Epithelial cell of proximal tubule (primary cell): Measurements from ENCODE around the gene ACTG1. TPM values are rescaled to one million over a fixed set of nuclear protein-coding genes. Genes with fewer than 3 reads are reported as not detected.

ENCODE experiments used
- DNase-seq: peaks from one replicate; pipeline ENCODE4 v3.0.0-alpha.2; 2011; ENCODE audit warnings: low read depth
- H3K4me3 ChIP-seq: 2 replicates; pipeline ENCODE4 v1.5.1; 2011; ENCODE audit warnings: low read depth, mild to moderate bottlenecking, low read length
- CTCF ChIP-seq: conservative IDR thresholded peaks from 2 replicates; pipeline ENCODE4 v1.5.1; 2012; ENCODE audit warnings: low read depth, mild to moderate bottlenecking, low read length
- total RNA-seq: library from RNA; depleted of rRNA; stranded (reverse); fragments of >200 nt; gene quantifications from 2 replicates; pipeline ENCODE4 v1.2.3, GENCODE V29; 2015

The ACTG1 gene
- total RNA-seq, 1 donor from 2014 or later = 8,322 TPM

DNA sequence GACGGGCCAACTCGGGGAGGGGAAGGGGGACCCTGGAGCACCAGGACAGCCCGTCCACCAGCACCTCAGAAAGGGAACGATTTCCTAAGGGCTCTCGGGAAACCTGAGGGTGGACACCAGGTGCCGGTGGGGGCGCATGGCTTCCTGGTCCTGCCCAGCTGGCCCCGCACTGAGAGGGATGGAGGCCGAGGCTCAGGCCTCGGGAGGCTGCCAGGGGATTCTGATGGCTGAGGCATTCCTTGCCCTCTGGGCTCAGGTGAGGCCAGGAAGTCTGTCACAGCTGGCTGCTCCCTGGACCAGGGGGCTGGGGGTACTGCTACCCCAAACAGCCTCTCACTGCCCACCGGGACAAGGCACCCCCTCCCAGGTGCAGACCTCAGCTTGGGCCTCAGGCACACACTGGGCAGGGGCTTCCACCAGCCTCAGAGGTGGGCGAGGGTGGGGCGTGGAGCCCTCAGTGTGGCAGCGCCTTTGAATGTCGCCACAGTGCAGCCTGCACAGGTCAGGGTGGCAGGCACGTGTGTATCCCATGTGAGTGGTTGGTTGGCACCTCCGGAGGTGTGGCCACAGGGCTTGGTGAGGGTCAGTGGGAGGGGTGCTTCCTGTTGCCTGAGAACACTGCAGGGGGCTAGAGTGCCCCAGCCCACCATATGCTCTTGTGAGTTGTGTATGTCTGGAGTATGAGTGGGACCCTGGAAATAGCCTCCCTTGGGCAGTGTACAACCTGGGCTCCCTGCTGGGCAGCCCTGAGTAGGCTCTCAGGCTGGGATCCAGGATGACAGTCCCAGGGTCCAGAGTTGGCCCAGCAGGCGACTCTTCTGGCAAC is 11.7 kb upstream of the ACTG1 start:
- DNase-seq = no peak
- H3K4me3 ChIP-seq = no peak overlapping the region
- TF ChIP-seq CTCF = no peak

DNA sequence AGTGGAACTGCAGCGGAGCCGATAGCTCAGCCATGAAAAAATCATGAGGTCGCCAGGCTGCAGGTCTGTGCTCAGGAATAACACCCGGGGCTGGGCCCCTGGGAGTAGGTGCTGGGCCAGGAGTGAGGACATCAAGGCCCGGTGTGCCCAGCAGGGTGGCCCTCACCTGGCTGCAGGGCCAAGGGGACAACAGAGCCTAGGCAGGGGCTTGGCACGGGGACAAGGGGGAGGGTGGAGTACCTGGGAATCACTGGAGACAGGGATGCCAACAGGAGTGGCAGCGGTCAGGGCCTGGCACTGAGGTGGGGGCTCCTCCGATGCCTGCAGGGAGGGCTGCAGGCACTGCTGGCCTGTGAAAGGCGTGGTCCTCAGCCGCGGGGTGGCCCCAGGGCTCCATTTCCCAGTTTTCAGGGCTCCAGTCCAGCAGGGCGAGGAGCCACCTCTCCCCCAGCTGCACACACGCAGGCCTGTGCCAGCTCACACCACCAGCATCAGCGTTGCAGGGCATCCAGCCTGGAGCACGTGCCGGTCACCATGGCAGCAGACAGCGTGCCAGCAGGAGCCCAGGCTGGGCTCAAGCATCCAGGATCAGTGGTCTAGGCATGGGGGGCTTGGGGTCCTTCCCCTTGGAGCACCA is 10.9 kb upstream of the ACTG1 start:
- peak overlapping the region; percentile 26 for H3K4me3 ChIP-seq
- no peak for TF ChIP-seq CTCF
- DNase-seq = no peak

DNA sequence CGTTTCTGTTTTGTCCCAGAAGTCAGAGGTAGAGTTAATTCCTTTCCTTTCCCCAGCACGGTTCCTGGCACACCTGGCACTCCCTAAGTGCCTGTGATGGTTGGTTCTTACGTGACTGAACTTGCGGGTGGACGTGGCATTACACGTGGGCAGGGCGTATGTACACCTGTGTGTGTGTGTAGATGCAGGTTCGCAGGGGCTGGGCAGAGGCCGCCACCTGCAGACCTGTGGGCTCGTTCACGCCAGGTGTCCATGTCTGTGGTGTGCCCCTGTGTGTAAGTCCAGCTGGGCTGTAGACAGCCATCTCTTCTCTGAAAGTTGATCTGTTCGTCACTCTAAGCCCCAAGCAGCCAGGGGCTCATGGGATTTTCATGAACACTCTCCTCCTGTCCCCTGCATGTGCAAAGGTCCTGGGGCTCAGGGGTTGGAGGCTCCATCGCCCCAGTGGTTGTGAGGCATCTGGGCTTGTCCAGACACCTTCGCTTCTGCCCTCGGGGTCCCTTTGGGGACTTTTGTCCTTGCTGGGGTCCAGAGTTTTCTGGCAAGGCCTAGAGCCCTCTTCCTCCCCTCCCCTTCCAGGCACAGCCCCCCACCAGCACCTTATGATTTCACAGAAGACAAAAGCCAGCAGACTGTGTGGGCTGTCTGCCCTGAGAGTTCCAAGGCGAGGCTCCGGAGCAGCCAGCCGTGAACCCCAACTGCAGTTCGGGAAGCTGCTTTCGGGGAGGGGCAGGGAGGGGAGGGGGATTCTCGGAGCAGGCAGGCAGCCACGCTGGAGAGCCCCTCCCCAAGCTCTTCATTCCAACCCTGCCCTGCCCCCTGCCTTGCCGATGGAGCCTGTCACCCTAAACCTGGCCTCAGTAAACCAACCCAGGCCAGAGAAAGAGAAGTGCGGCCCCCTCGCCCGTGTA is 10.1 kb upstream of the ACTG1 start:
- DNase-seq = no peak
- H3K4me3 ChIP-seq = peak overlapping the region; percentile 26
- TF ChIP-seq CTCF = peak; percentile 42

- no peak for DNase-seq
- peak overlapping the region; percentile 53 for H3K4me3 ChIP-seq
- no peak for TF ChIP-seq CTCF
Measured at GRCh38 chr17:81520021-81520901, 7.7 kb upstream of the ACTG1 start.

DNA sequence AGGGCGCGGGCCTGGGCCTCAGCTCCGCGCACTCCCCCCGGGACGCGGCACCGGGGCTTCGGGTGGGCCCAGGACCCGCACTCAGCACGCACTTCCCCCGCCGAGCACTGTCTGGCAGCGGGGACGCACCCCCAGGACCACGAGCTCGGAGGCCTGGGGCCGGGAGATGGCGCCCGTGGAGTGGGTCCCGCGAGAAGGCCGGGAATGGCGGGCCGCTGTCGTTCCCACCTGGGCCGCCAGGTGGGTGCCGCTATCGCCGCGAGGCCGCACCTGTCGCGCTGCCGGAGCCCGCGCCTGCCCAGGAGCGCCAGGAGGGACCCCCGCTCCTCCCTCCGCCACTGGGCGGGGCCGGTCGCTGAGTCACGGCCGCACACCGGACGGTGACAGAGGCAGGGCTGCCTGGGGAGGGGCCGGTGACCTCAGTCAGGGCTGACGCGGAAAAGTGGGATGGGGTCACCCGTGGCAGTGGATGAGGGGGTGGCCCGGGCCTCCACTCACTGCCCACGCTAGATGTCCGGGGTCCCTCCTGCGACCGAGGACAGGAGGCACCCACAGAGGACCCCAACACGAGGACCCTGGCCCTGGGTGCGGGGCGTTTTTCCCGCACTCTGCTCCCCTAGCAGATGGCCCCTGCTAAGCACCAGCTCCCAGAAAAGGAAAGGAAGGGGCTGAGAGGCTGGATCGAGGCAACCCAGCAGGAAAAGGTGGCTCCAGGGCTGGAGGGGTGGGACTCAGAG is 6.9 kb upstream of the ACTG1 start:
- DNase-seq = no peak
- TF ChIP-seq CTCF = no peak
- peak overlapping the region; percentile 53 for H3K4me3 ChIP-seq

GRCh38 chr17:81518785-81519283 is 6.2 kb upstream of the ACTG1 start:
- peak overlapping the region; percentile 53 for H3K4me3 ChIP-seq
- no peak for TF ChIP-seq CTCF
- no peak for DNase-seq
